Measurements from ENCODE around the gene PLA2G5. TPM values are rescaled to one million over a fixed set of nuclear protein-coding genes. Genes with fewer than 3 reads are reported as not detected.

PLA2G5 gene
- total and polyA plus RNA-seq, 2 of the 8 experiments (the other 6 are each of a cell fraction or from before 2014, with no cell fraction given), result 0.05 TPM; not detected in 1

DNA sequence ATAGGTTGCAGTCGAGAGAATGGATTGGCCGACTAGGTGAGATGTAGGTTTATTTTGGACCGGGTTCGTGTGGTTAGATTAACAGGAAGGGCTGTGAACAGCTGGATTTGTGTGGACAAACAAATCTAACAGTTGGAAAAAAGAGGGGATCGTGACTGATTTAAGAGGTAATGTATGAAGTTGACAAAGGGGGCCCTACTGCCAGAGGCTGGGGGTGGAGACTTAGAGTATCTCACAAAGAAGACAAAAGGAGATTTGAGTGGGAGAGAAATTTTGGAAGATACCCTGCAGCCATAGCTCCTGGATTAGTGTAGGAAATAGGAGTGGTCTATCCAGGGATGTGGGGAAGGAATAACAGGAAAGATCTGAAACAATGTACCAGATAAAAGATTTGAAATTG lies 38.8 kb upstream of the PLA2G5 start:
- TF ChIP-seq RAD21 (IDR thresholded peaks at IDR 0.05 in 1 of 2, conservative IDR thresholded peaks at IDR 0.05 in 1 of 2; ENCODE audit: low read depth in 2 of 2, low read length in 2 of 2), result no peak
- TF ChIP-seq GABPA (IDR thresholded peaks at IDR 0.05; ENCODE audit: borderline replicate concordance, insufficient read depth, low read length), result no peak
- no peak for TF ChIP-seq SIRT6 (IDR thresholded peaks at IDR 0.05; ENCODE audit: low read length)
- no peak for TF ChIP-seq KDM4A (IDR thresholded peaks at IDR 0.05; ENCODE audit: low read depth, low read length, severe bottlenecking)
- TF ChIP-seq TCF12 (IDR thresholded peaks at IDR 0.05; ENCODE audit: low read depth, low read length), result no peak
- no peak for TF ChIP-seq POLR2A (IDR thresholded peaks at IDR 0.05; ENCODE audit: control extremely low read depth in 1 of 2, low read depth in 2 of 2, low read length in 2 of 2)
- TF ChIP-seq JUN (IDR thresholded peaks at IDR 0.05; ENCODE audit: low read depth, low read length), result no peak
- no peak for TF ChIP-seq SRF (IDR thresholded peaks at IDR 0.05; ENCODE audit: low read depth, low read length)
- no peak for TF ChIP-seq CHD1 (IDR thresholded peaks at IDR 0.05; ENCODE audit: low read depth, low read length)
- TF ChIP-seq NANOG (IDR thresholded peaks at IDR 0.05; ENCODE audit: insufficient read depth, low read depth, low read length, poor library complexity, severe bottlenecking), result no peak
- no peak for TF ChIP-seq NRF1 (IDR thresholded peaks at IDR 0.05; ENCODE audit: low read depth, low read length)
- no peak for TF ChIP-seq SP1 (IDR thresholded peaks at IDR 0.05; ENCODE audit: low read depth, low read length)
- no peak overlapping the region for H3K4me2 ChIP-seq (ENCODE audit: insufficient read depth in 1 of 2, low read depth in 2 of 2, low read length in 2 of 2)
- H4K5ac ChIP-seq (ENCODE audit: insufficient read length, low read depth, low read length), result no peak overlapping the region
- no peak overlapping the region for H2AK5ac ChIP-seq (ENCODE audit: low read depth, low read length)
- no peak overlapping the region for H2BK120ac ChIP-seq (replicated peaks; ENCODE audit: low read depth, low read length)
- no peak overlapping the region for H4K91ac ChIP-seq (replicated peaks; ENCODE audit: insufficient read length, low read length)
- H3K79me1 ChIP-seq (ENCODE audit: low read depth, low read length), result no peaks in the 10 kb centered on the region
- no peaks in the 10 kb centered on the region for H3K36me3 ChIP-seq (ENCODE audit: control insufficient read depth in 2 of 4, insufficient read depth in 4 of 4, low read length in 3 of 4)
- H3K4me3 ChIP-seq (ENCODE audit: extremely low read depth in 1 of 4, insufficient read depth in 2 of 4, low read depth in 3 of 4, low read length in 4 of 4), result no peak overlapping the region
- H2BK20ac ChIP-seq (ENCODE audit: low read length), result no peak overlapping the region
- no peak overlapping the region for H3K9ac ChIP-seq (replicated peaks in 1 of 4; ENCODE audit: extremely low read depth in 1 of 4, low read depth in 3 of 4, low read length in 3 of 4)
- 78% methylated on average over 5 of the region's 5 CpGs; no CpG with 5 or more reads in 1 of the 2 experiments for WGBS, 2 experiments (ENCODE audit: extremely low coverage in 1 of 2, insufficient coverage in 1 of 2, insufficient read length in 1 of 2, insufficient replicate concordance in 2 of 2, low coverage in 1 of 2, low lambda C conversion rate in 2 of 2, missing lambda C conversion rate in 1 of 2)
- no peak overlapping the region for H2AFZ ChIP-seq (ENCODE audit: low read length)
- no peak overlapping the region for H2BK15ac ChIP-seq (ENCODE audit: low read length)
- H3K4ac ChIP-seq (replicated peaks; ENCODE audit: insufficient read length, low read depth, low read length), result no peak overlapping the region
- no peak overlapping the region for H3K56ac ChIP-seq (replicated peaks; ENCODE audit: insufficient read length, low read depth, low read length)
- 0 out of 4 replicates have a peak, but pooled peaks cover 0 to 2% of the 10 kb centered on the region in 2 experiments for H3K9me3 ChIP-seq (ENCODE audit: insufficient read depth in 2 of 2, low read depth in 1 of 2, low read length in 1 of 2)
- no peaks in the 10 kb centered on the region; a peak in 1 of 7 replicates for H3K27me3 ChIP-seq (replicated peaks in 1 of 4; ENCODE audit: control insufficient read depth in 3 of 4, extremely low read depth in 1 of 4, insufficient read depth in 3 of 4, low read length in 3 of 4)
- no peak overlapping the region for H3K27ac ChIP-seq (ENCODE audit: low read depth, low read length)
- DNase-seq (ENCODE audit: low read depth in 1 of 2, low spot score in 2 of 2), result no peak
- no peak overlapping the region for H3K14ac ChIP-seq (ENCODE audit: insufficient read length)
- H4K8ac ChIP-seq (ENCODE audit: extremely low read depth, insufficient read depth, low read length), result no peak overlapping the region
- H3K18ac ChIP-seq (ENCODE audit: extremely low read depth, low read length), result no peak overlapping the region
- CTCF ChIA-PET (ENCODE audit: partially characterized antibody), result no interaction called here
- H2BK5ac ChIP-seq (ENCODE audit: low read depth, low read length), result no peak overlapping the region
- H4K20me1 ChIP-seq (replicated peaks in 1 of 2; ENCODE audit: control insufficient read depth in 1 of 2, insufficient read depth in 2 of 2, low read length in 2 of 2), result no peaks in the 10 kb centered on the region
- POLR2A ChIA-PET (ENCODE audit: partially characterized antibody), result no interaction called here
- no peaks in the 10 kb centered on the region for H3K23me2 ChIP-seq (ENCODE audit: low read depth, low read length)
- H3K23ac ChIP-seq (ENCODE audit: insufficient read length), result no peak overlapping the region
- H3K79me2 ChIP-seq (ENCODE audit: control insufficient read depth in 1 of 2, insufficient read depth in 2 of 2, low read length in 2 of 2), result no peaks in the 10 kb centered on the region
- H2BK12ac ChIP-seq (ENCODE audit: low read depth, low read length), result no peak overlapping the region
- no peaks in the 10 kb centered on the region for H3K4me1 ChIP-seq (replicated peaks in 1 of 4; ENCODE audit: control insufficient read depth in 3 of 4, insufficient read depth in 4 of 4, low read length in 3 of 4)
- FAIRE-seq, result no peak
